GM21737 (cell line): ENCODE results near the gene SPINDOC.
"Not testable (repeated sequence)": the region's sequence is repeated elsewhere in the genome, so short reads cannot be mapped to it uniquely, and the experiment has no call there.

Source experiments
- ATAC-seq: cut with Tn5 transposase; IDR thresholded peaks from one replicate; pipeline ENCODE4 v1.9.1; 2021; ENCODE audit warnings: mild to moderate bottlenecking, moderate library complexity; ENCODE audit not compliant: unreplicated experiment

The SPINDOC gene, protein sequence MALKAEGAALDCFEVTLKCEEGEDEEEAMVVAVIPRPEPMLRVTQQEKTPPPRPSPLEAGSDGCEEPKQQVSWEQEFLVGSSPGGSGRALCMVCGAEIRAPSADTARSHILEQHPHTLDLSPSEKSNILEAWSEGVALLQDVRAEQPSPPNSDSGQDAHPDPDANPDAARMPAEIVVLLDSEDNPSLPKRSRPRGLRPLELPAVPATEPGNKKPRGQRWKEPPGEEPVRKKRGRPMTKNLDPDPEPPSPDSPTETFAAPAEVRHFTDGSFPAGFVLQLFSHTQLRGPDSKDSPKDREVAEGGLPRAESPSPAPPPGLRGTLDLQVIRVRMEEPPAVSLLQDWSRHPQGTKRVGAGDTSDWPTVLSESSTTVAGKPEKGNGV

GRCh38 chr11:63813035-63813562 lies at the start of gene SPINDOC:
Gene SPINDOC, plus strand, starts transcription at chr11:63813456. Its CDS starts 231 bp downstream, at chr11:63813687.
- peak; percentile 86 for ATAC-seq

GRCh38 chr11:63763496-63764339 lies 49.5 kb upstream of the SPINDOC start:
- ATAC-seq = no peak

DNA sequence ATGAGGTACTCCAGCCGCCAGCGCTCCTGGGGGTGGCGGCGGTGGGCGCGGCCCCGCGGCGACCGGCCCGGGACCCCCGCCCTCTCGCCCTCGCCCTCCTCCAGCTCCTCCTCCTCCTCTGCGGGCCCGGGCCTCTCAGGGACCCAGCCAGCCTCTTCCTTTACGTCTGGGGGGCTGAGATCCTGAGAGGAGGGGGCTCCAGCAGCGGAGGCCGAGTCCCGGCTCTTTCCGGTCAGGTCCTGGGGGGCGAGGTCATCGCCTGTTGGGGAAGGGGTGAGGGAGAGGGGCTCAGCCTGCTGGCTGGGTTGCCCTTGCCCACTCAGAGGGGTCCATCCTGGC lies 48.9 kb upstream of the SPINDOC start:
- no peak for ATAC-seq

GRCh38 chr11:63764679-63765647 lies 48.3 kb upstream of the SPINDOC start:
- ATAC-seq = no peak

- no peak for ATAC-seq
These were observed 47.5 kb upstream of the SPINDOC start for GRCh38 chr11:63765688-63766241.

DNA sequence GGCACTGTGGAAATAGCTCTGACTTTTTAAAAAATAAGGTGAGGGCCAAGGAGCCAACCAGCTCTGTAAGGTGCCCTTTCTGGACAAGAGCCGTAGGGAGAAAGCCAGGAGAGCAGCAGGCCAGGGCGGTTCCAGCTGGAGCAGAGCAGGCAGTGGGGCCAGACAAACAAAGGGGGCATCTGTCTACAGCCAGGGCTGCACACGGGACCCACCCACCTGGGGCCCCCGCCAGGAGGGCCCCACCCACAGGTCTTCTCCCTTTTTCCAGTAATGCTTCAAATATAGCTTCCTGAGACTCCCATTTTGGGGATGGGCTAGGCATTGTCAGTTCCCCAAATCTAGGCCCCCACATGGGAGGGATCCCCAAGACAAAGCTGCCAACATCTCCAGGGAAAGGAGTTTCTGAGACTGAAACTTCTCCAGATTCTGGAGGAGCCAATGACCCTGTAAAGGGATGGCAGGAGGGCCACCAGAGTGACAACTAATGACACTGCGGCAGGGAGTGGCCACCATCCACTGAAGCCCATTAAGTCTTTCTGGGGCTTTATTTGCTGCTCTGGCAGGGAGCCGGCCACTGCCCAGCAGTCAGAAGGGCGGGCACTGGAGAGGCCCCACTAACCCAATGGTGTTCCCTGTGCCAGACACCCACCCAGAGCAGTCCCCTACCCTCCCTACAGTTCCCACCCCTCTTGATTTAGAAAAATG lies 46.6 kb upstream of the SPINDOC start:
- no peak for ATAC-seq

GRCh38 chr11:63767267-63767564 lies 46.0 kb upstream of the SPINDOC start:
- ATAC-seq = no peak

DNA sequence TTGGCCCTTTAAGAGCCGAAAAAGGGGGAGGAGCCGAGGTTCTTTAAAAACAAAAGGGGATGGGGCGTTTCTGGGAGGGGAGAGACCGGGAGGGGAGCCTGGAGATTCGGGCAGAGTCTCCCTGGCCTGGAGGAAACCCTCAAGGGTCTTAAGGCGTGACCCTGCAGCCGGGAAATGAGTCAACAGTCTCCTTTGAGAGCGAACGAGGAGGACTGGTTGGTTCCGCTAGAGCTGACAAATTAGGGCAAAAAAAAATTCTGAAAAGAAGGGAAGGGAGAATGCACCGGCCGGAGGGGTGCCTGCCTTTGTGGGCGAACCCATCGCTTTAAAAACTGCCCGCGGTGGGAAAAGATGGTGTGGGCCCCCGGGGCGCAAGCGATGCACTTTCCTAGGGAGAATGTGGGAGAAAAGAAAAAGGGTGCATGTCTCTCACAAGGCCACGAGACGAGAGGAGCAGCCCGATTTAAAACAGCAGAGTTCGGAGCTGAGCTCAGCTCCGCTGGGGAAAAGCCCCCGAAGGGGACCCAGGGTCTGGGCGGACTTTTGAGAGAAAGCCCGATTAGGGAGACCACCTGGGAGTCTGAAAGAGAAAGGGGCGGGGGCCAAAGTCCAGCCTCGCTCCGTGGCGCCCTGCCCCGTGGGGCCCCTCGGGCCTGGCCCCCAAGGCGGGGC lies 45.6 kb upstream of the SPINDOC start:
- ATAC-seq = peak; percentile 2

GRCh38 chr11:63768237-63769041 lies 44.8 kb upstream of the SPINDOC start, which contains the start of gene ZFTA:
Gene ZFTA, minus strand, starts transcription at chr11:63768775. Its CDS starts 153 bp downstream, at chr11:63768622.
- peak; percentile 58 for ATAC-seq

DNA sequence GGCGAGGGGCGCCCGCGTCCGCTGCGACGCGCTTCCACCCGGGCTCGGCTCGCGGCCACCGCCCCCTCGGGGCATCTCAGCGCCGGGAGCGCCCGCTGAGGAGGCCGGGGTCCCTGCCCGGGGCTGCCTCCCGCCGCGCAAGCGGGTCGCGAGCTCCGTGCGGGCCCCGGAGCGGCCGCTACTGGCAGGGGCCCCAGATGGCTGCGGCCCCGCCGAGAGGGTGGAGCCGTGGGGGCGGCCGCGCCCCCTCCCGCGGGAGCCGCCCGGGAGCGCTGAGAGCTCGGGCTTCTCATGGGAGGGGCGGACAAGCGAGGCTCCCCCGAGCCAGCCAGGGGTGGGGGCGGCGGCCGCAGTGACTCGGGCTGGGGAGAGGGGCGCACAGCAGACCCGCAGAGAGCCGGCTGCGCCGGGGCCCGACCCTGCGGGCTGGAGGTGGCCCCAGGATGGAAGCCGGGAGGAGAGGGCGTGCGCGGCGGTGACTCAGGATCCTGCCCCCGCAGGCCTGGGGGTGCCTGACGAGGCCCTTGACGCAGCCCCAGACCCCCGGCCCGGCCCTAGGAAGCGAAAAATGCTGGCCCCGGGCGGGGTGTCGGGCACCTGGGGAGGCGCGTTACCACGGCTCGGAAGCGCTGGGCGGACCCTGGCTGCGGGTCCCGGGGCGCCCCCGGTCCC lies 44.1 kb upstream of the SPINDOC start:
- peak; percentile 31 for ATAC-seq

DNA sequence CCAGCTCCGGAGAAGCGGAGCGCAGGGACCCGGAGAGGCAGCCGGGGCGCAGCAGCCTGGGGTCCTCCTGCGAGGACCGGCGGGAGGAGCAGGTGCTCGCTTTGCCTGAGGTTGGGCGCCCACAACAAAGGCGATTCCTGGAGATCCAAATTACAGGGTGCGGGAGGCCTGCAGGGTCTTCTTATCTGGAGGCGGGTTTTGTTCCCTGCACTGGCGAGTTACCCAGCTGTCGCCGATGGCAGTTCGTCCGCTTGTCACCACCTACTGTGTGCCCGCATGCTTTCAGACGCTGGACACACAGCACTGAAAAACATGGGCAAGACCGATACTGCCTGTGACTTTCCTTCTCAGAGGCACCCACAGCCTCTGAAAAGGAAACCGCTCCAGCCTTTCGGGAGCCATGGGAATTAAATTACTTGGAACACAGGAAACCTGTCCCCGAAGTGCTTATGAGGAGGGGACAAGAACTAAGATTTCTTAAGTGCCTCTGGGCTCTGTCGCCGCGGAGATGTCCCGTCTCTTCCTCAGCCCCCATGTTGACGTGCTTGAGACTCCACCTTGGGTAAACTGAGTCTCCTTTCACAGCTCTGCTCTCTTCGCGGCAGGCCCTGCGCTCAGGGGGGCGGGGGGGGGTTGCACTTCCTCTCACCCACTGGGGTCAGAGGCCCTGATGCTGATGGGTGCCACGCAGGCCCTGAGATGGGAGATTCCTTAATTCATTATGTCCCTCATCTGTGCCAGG lies 43.4 kb upstream of the SPINDOC start:
- no peak for ATAC-seq

DNA sequence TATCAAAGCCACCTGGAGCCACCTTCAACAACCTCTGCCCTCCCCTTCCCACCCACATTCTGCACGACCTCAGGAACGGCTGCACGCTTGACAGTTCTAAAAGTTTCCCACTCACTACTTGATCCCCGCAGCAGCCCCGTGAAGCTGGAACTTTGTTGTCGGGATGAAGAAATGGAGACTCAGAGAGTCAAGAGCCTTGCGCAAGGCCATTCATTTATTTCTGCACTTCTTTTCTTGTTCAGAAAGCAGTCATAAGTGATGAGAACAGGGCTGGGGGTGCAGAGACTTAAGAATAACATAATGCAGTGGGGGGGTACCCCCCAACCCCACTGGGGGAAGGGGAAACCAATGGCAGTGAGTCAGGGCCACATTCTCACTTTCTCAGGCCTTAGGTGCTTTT lies 42.5 kb upstream of the SPINDOC start:
- ATAC-seq = no peak

- not testable (repeated sequence) for ATAC-seq
These were observed 41.4 kb upstream of the SPINDOC start for GRCh38 chr11:63771741-63772318.

DNA sequence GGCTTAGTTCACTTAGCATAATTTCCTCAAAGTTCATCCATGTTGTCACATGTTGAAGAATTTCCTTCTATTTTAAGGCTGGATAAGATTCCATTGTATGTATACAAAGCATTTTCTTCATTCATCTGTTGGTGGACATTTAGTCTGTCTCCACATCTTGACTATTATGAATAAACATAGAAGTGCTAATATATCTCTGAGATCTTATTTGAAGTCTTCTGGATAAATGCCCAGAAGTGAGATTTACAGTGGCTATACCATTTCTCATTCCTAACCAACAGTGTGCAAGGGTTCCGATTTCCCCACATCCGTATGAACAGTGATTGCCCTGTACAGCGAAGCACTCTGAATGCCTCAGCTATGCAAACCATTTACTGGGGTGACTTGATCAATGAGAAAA lies 38.1 kb upstream of the SPINDOC start:
- no peak for ATAC-seq

DNA sequence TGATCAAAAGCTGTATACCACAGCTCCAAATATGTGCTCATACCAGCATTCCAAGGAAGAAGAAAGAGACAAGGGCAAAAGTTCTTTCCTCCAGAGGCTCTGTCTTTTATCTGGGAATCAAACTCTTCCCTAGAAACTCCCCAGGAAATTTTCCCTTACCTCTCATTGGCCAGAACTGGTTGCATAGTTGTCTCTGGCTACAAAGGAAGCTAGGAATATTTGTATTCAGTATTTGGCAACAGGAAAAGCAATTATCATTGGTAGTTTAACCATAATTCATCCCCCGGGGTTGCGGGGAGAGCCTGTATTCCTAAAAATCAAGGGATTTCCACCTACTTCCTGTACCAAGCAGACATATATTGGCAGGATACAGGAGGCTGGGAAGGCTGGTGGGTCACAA lies 34.2 kb upstream of the SPINDOC start:
- ATAC-seq = no peak

GRCh38 chr11:63782749-63783148 lies 30.5 kb upstream of the SPINDOC start:
- ATAC-seq = no peak
